HG03354 (cell line): ENCODE results near the gene PPP2R2D.

Experiments used
- ATAC-seq: cut with Tn5 transposase; IDR thresholded peaks from one replicate; pipeline ENCODE4 v1.9.1; 2021; ENCODE audit warnings: mild to moderate bottlenecking; ENCODE audit not compliant: unreplicated experiment, poor library complexity, severe bottlenecking

Gene PPP2R2D

DNA sequence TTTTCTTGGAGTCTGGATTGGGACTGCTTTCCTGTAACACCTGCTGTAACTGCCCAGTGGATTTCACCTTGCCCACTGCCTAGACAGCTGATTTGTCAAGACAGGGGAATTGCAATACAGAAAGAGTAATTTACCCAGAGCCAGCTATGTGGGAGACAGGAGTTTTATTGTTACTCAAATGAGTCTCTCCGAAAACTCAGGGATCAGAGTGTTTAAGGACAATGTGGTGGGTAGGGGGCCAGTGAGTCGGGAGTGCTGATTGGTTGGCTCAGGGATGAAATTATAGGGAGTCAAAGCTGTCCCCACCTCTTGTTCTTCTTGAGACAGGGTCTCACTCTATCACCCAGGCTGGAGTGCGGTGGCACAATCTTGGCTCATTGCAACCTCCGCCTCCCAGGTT, 106.2 kb downstream of the PPP2R2D start:
- ATAC-seq, result no peak

DNA sequence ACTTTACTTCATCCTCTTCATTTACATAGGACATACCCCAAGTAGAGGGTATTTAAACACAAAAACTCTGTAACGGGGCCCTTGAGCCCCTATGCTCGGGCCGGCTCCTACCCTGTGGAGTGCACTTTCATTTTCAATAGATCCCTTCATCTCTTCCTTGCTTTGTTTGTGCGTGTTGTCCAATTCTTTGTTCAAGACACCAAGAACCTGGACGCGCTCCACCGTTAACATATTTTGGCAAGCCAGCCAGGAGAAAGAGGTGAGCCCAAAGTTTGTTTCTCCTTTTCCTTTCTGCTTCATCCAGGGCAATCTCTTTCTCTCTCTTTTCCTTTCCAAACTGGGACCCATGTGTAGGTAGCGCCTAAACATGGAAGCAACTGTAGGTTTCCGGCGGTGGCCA, 106.9 kb downstream of the PPP2R2D start:
- no peak for ATAC-seq
